ENCODE data around the gene AJM1. TPM values are rescaled to one million over a fixed set of nuclear protein-coding genes. Genes with fewer than 3 reads are reported as not detected.

AJM1 gene
- total RNA-seq, 4 donors from 2014 or later: 0.33 to 3.0 (median 0.48) TPM

- no peak for TF ChIP-seq CTCF (IDR thresholded peaks at IDR 0.05; ENCODE audit: low read depth)
Measured at GRCh38 chr9:136845465-136846260, 3.4 kb downstream of the AJM1 start.

- TF ChIP-seq CTCF (IDR thresholded peaks at IDR 0.05; ENCODE audit: low read depth): no peak
Measured at GRCh38 chr9:136846376-136847087, 4.3 kb downstream of the AJM1 start.

- TF ChIP-seq CTCF (IDR thresholded peaks at IDR 0.05; ENCODE audit: low read depth): no peak
Measured at GRCh38 chr9:136847088-136847825, 5.0 kb downstream of the AJM1 start.

GRCh38 chr9:136847826-136848392 lies 5.6 kb downstream of the AJM1 start:
- no peak for TF ChIP-seq CTCF (IDR thresholded peaks at IDR 0.05; ENCODE audit: low read depth)

GRCh38 chr9:136848393-136849037 lies 6.2 kb downstream of the AJM1 start:
- TF ChIP-seq CTCF (IDR thresholded peaks at IDR 0.05; ENCODE audit: low read depth): no peak

GRCh38 chr9:136849038-136849959 lies 7.0 kb downstream of the AJM1 start, which contains the start of gene PHPT1:
Gene PHPT1, plus strand, starts transcription at chr9:136849409. Its CDS starts 22 bp downstream, at chr9:136849431.
- TF ChIP-seq CTCF (IDR thresholded peaks at IDR 0.05; ENCODE audit: low read depth): no peak
